GM21825 (cell line): Measurements from ENCODE around the gene STK31.
"Not testable (repeated sequence)": the region's sequence is repeated elsewhere in the genome, so short reads cannot be mapped to it uniquely, and the experiment has no call there.

Source experiments
- ATAC-seq: cut with Tn5 transposase; IDR thresholded peaks from one replicate; pipeline ENCODE4 v1.9.1; 2021; ENCODE audit warnings: mild to moderate bottlenecking, moderate library complexity; ENCODE audit not compliant: unreplicated experiment

The STK31 gene, protein sequence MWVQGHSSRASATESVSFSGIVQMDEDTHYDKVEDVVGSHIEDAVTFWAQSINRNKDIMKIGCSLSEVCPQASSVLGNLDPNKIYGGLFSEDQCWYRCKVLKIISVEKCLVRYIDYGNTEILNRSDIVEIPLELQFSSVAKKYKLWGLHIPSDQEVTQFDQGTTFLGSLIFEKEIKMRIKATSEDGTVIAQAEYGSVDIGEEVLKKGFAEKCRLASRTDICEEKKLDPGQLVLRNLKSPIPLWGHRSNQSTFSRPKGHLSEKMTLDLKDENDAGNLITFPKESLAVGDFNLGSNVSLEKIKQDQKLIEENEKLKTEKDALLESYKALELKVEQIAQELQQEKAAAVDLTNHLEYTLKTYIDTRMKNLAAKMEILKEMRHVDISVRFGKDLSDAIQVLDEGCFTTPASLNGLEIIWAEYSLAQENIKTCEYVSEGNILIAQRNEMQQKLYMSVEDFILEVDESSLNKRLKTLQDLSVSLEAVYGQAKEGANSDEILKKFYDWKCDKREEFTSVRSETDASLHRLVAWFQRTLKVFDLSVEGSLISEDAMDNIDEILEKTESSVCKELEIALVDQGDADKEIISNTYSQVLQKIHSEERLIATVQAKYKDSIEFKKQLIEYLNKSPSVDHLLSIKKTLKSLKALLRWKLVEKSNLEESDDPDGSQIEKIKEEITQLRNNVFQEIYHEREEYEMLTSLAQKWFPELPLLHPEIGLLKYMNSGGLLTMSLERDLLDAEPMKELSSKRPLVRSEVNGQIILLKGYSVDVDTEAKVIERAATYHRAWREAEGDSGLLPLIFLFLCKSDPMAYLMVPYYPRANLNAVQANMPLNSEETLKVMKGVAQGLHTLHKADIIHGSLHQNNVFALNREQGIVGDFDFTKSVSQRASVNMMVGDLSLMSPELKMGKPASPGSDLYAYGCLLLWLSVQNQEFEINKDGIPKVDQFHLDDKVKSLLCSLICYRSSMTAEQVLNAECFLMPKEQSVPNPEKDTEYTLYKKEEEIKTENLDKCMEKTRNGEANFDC

GRCh38 chr7:23710000-23710399 is at the start of gene STK31:
Gene STK31 (plus strand): TSS chr7:23710219. CDS start chr7:23710286, 67 bp downstream.
- ATAC-seq: no peak

- ATAC-seq: no peak
Measured at GRCh38 chr7:23661385-23661784, 48.6 kb upstream of the STK31 start.

DNA sequence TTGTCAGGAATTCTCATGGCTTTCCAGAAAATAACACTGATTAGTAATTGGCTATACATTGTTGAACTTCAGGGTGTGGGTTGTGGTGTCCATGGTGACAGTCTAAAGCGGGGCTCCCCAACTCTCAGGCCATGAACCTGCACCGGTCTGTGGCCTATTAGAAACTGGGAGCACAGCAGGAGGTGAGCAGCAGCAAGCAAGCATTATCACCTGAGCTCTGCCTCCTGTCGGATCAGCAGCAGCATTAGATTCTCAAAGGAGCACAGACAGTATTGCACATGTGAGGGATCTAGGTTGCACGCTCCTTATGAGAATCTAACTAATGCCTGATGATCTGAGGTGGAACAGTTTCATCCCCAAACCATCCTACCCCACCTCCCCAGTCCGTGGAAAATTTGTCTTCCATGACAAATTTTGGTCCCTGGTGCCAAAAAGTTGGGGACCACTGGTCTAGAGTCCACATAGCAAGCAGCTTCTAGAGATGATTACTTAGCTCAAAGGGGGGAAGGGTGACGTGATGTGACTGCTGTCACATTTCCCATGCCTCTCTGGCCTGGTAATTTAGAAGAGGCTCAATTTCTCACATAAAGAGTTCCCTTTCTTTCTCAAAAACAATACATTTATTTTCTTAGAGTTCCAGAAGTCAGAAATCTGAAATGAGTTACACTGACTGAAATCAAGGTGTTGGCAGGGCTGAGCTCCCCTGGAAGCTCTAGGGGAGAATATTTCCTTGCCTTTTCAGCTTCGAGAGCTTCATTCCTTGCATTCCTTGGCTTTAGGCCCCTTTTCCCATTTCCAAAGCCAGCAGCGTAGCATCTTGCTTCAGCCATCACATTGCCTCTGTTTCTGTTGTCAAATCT is 47.7 kb upstream of the STK31 start:
- ATAC-seq: no peak

- no peak for ATAC-seq
Measured at GRCh38 chr7:23662984-23663313, 47.1 kb upstream of the STK31 start.

- no peak for ATAC-seq
Measured at GRCh38 chr7:23664122-23664521, 45.9 kb upstream of the STK31 start.

DNA sequence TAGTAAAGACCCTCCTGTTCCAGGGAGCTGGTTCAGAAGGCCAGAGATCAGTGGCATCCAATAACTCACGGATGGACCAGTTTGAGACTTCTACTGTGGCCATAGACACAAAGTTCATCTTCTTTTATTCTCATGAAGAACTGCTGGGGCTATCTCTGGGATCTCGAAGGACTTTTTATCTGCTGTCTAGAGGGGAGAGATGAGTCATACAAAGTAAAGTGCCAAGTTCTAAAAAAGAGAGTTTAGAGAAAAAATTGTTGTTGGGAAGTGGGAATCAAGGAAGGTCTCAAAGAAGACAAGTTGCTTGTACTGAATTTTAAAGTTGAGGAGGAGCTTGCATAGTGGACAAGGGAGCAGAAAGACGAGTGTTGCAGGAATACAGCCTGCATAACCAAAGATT is 38.0 kb upstream of the STK31 start:
- no peak for ATAC-seq

GRCh38 chr7:23679898-23680413 is 30.1 kb upstream of the STK31 start, which contains the start of gene FAM221A:
Gene FAM221A (plus strand): TSS chr7:23680199. CDS start chr7:23680219, 20 bp downstream.
- ATAC-seq: peak; percentile 96

DNA sequence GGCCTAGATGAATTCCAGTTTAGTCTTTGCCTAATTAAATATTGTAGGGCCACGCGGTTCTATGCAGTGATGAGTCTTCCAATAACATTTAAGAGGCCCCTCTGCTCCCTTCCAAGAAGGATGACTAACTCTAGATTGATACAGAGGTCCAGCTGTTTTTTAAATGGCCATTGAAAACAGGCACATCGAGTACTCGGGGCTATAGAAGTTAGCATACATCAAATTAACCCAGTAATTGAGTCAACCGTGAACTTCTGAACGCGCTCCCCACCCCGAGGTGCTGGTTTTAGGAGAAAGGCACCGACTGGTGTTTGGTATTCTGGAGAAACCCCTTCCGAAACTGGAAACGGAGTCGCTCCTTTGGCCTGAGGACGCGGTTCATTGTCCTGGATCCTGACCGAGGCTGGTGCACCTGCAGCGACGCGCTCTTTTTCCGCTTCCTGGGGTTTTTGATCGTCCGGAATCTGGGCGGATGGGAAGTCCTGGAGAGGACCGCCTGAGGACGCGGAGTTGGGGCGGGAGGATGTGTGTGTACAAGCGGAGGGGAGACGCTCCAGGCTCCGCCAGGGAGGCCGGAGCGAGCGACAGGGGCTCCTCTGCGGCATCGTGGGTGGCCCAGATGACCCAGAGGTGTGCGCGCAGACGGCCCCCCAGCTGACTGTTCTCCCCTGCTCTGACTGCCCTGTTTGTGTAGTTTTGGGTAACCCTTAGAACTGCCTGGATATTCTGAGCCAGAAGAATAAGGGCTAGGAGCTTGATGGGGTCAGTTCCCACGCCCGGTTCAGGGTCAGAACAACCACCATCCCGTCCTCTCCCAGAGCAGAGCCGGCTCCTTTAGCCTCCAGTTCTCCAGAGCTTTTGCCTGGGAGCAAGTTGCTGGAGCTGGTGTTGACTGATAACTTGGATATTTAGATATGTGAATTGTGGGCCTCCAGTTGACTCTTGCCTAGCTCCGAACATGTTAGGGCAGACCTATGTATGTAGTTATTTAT is 29.3 kb upstream of the STK31 start:
- peak; percentile 57 for ATAC-seq

- not testable (repeated sequence) for ATAC-seq
Measured at GRCh38 chr7:23684041-23684440, 26.0 kb upstream of the STK31 start.

DNA sequence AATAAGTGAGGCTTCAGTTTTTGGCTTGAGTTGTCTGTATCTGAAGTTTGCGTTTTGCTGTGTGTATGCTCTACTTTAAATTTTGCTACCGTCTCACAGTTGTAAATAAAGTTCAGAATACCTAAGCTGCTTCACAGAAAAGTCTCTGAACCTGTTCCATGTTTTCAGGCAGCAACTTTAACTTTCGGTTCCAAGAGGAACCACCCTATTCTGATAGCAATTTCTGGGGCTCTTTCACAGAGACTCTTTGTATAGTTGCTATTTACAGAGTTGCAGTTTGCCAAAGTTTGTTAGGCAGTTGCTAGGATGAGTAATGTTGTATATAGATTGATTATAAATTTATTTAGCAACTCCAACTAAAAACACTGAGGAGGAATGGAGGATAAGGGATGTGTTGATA is 24.3 kb upstream of the STK31 start:
- ATAC-seq: no peak

DNA sequence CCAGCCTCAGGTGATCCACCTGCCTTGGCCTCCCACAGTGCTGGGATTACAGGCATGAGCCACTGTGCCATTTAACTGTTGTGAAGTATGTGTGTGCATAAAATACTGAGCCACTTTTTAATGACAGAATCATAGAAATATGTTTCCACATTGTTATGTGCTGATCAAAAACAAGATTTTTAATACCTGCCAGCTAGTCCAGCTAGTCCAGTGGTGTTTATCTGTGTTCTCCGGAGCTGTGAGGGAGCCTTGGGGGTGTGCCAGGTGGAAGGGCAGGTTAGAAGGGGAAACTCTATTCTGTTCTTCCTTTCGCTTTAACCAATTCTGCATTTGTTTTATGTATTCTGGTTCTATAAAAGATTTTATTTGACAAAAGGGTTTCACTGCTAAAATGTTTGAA is 23.0 kb upstream of the STK31 start:
- no peak for ATAC-seq

DNA sequence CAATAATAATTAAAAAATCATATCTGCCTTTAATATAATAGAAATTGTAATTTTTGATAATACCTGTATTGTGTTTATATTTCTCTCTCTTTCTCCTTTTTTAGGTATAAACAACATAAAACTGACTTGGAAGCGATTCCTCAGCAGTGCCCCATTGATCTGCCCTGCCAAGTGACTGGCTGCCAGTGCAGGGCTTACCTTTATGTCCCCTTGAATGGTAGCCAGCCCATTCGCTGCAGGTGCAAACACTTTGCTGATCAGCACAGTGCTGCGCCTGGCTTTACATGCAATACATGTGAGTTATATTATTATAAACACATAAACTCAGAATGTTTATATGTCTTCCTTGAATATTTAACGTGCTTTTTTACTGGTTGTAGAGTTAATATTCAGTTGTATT is 20.9 kb upstream of the STK31 start:
- no peak for ATAC-seq

DNA sequence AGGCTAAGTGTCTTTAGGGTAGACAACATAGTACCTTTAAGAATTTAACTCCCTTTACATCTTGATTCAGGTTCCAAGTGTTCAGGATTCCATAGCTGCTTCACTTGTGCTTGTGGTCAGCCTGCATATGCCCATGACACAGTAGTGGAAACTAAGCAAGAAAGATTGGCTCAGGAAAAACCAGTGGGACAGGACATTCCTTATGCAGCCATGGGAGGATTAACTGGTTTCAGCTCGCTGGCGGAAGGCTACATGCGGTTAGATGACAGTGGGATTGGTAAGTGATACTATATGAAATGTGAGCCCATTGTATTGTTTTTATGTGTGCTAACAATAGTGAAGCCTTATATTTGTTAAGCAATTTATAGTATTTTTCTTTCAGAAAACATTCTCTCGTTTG is 18.7 kb upstream of the STK31 start:
- no peak for ATAC-seq

DNA sequence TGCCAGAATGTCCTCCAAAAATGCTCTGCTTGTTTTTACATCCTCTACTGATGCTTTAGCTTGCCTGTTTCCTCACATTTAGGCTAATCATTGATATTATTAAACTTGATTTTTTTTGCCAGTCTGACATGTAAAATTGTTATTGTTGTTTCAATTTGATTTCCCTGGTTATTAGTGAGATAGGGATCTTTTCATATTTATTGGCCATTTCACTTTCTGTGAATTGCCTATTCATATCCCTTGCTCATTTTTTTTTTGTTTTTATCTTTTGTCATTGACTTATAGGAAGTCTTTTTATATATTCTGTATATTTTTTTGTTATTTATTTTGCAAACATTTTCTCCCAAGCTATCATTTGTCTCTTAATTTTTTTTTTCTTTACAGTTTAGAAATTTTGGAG is 16.8 kb upstream of the STK31 start:
- ATAC-seq: no peak

DNA sequence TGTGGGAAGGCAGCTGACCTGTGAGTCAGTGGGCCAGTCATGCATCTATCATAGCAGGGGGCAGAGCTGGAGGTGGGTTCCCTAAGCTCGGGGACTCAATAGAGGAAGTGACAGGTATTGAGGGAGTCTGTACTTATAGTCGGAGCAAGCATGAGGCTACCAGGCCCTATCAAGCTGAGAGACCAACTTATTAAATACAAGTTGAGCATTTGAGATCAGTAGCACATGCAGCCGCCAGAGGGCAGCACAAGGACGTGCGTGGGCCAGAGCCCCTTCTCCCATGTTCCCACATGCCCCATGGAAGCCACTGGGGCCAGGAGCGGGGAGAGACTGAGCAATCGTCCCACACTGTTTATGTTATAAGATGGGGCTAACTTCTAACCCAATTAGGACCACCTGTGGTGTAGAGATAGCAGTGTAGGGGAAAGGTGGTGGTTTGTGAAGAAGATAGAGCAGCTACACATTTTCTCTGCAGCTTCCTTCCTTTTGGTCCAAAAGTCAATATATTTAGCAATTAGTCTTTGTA is 13.0 kb upstream of the STK31 start:
- ATAC-seq: no peak

GRCh38 chr7:23698822-23699221 is 11.2 kb upstream of the STK31 start:
- ATAC-seq: no peak

DNA sequence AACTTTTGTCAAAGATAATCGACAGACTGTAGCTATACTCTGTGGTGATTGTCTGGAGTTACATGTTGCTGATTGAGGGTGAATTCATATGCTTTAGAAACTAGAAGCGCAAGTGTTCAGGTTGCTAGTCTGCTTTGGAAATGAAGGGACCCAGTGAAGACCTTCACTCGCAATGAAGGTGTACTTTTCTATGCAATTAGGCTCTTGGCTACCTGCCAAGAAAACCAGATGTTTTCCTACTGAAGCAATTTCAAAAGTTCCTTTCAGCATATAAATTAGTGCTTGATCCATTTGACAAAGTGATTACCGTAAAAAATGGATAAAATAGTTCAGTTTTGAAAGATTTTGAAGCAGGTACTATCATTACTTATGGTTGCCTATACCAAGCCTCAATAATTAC is 10.0 kb upstream of the STK31 start:
- ATAC-seq: no peak

- no peak for ATAC-seq
Measured at GRCh38 chr7:23709081-23709750, 803 bp upstream of the STK31 start.
